CD14-positive monocyte (primary cell): ENCODE measurements around the gene ZBTB26. TPM values are rescaled to one million over a fixed set of nuclear protein-coding genes. Genes with fewer than 3 reads are reported as not detected.

Experiments used
- DNase-seq, 3 donors: peaks; one replicate each; pipeline ENCODE4 v3.0.0-alpha.2; 2011 to 2022
- H2AFZ ChIP-seq: 2 replicates; pipeline ENCODE4 v1.6.0; 2012; ENCODE audit warnings: mild to moderate bottlenecking, low read depth, low read length, inconsistent platforms; ENCODE audit not compliant: insufficient read depth, poor library complexity, severe bottlenecking
- H3K27ac ChIP-seq, 2 donors: 1 replicate in 1 of 2; 2 replicates in 1 of 2; pipeline ENCODE4 v1.5.1; 2012 to 2013; ENCODE audit warnings: low read length in 2 of 2, control low read depth in 1 of 2, inconsistent platforms in 1 of 2, low read depth in 1 of 2, mild to moderate bottlenecking in 1 of 2
- H3K27me3 ChIP-seq, 2 donors: one replicate each; pipeline versions ENCODE4 v1.6.0 to v1.6.1; 2011 to 2013; ENCODE audit warnings: low read length in 2 of 2; ENCODE audit not compliant: control insufficient read depth in 2 of 2, insufficient read depth in 2 of 2
- H3K36me3 ChIP-seq, 2 donors: replicated peaks in 1 of 2; 1 replicate in 1 of 2; 2 replicates in 1 of 2; pipeline versions ENCODE4 v1.5.1 to v1.6.1; 2012 to 2013; ENCODE audit warnings: low read length in 2 of 2, control low read depth in 1 of 2, inconsistent platforms in 1 of 2, mild to moderate bottlenecking in 1 of 2; ENCODE audit not compliant: insufficient read depth in 2 of 2, control insufficient read depth in 1 of 2
- H3K4me1 ChIP-seq, 2 donors: 1 replicate in 1 of 2; 2 replicates in 1 of 2; pipeline versions ENCODE4 v1.5.1 to v1.6.1; 2012 to 2013; ENCODE audit warnings: low read length in 2 of 2, control low read depth in 1 of 2, inconsistent platforms in 1 of 2, mild to moderate bottlenecking in 1 of 2, moderate library complexity in 1 of 2; ENCODE audit not compliant: insufficient read depth in 2 of 2, control insufficient read depth in 1 of 2
- H3K4me2 ChIP-seq: replicated peaks from 2 replicates; pipeline ENCODE3; 2012; ENCODE audit warnings: low read length, moderate library complexity, mild to moderate bottlenecking; ENCODE audit not compliant: poor library complexity, severe bottlenecking; ENCODE audit errors: extremely low read depth
- H3K4me3 ChIP-seq, 3 experiments: fragments of 200-600 bp in 1 of 3; sonication (generic) in 1 of 3; replicated peaks in 1 of 3; 1 replicate in 2 of 3; 2 replicates in 1 of 3; pipeline ENCODE4 v1.5.1; 2011 to 2013; ENCODE audit warnings: low read length in 3 of 3, mild to moderate bottlenecking in 3 of 3, control low read depth in 2 of 3, low read depth in 2 of 3, inconsistent platforms in 1 of 3, moderate library complexity in 1 of 3
- H3K79me2 ChIP-seq: 2 replicates; pipeline ENCODE4 v1.6.0; 2012; ENCODE audit warnings: mild to moderate bottlenecking, control low read depth, inconsistent platforms, low read length, moderate library complexity; ENCODE audit not compliant: insufficient read depth
- H3K9ac ChIP-seq: 2 replicates; pipeline ENCODE4 v1.6.0; 2017; ENCODE audit warnings: low read length, mild to moderate bottlenecking; ENCODE audit not compliant: insufficient read depth, poor library complexity, severe bottlenecking
- H3K9me3 ChIP-seq, 2 donors: replicated peaks in 1 of 2; 1 replicate in 1 of 2; 2 replicates in 1 of 2; pipeline versions ENCODE4 v1.5.1 to v1.6.1; 2012 to 2013; ENCODE audit warnings: low read length in 2 of 2, control low read depth in 1 of 2; ENCODE audit not compliant: control insufficient read depth in 1 of 2, insufficient read depth in 1 of 2
- H4K20me1 ChIP-seq: 2 replicates; pipeline ENCODE4 v1.6.0; 2012; ENCODE audit warnings: mild to moderate bottlenecking, low read length, control low read depth, moderate library complexity; ENCODE audit not compliant: insufficient read depth
- H3K27ac Mint-ChIP-seq, 7 donors: one replicate each; pipeline ENCODE4 v1.8.0; 2020; ENCODE audit warnings: mild to moderate bottlenecking in 7 of 7, mixed read lengths in 7 of 7, moderate library complexity in 6 of 7, inconsistent platforms in 2 of 7
- H3K27me3 Mint-ChIP-seq, 3 donors: one replicate each; pipeline ENCODE4 v1.8.0; 2021 to 2022; ENCODE audit warnings: low read depth in 3 of 3, mild to moderate bottlenecking in 3 of 3, mixed read lengths in 3 of 3, moderate library complexity in 3 of 3, inconsistent platforms in 1 of 3
- H3K36me3 Mint-ChIP-seq, 2 donors: one replicate each; pipeline ENCODE4 v1.8.0; 2020; ENCODE audit warnings: mixed read lengths in 2 of 2, inconsistent platforms in 1 of 2, mild to moderate bottlenecking in 1 of 2
- H3K4me1 Mint-ChIP-seq: one replicate; pipeline ENCODE4 v1.8.0; 2020; ENCODE audit warnings: mild to moderate bottlenecking, mixed read lengths
- H3K4me3 Mint-ChIP-seq, 2 donors: one replicate each; pipeline ENCODE4 v1.8.0; 2020; ENCODE audit warnings: mild to moderate bottlenecking in 2 of 2, mixed read lengths in 2 of 2, moderate library complexity in 1 of 2
- H3K9me3 Mint-ChIP-seq, 7 donors: one replicate each; pipeline ENCODE4 v1.8.0; 2020 to 2022; ENCODE audit warnings: mixed read lengths in 7 of 7, mild to moderate bottlenecking in 6 of 7, moderate library complexity in 6 of 7, inconsistent platforms in 2 of 7
- WGBS: methylation state at CpG from one replicate; pipeline ENCODE4 v1.1.5; 2013; ENCODE audit warnings: missing lambda C conversion rate; ENCODE audit not compliant: insufficient coverage; 5-methylcytosine and 5-hydroxymethylcytosine counted together
- intact Hi-C, 2 donors: fragments of 100-400 bp; cut with micrococcal nuclease; formaldehyde crosslinking; loops; one replicate each; pipeline versions ENCODE4 v1.15.0 to v1.15.1; 2023
- polyA plus RNA-seq, 3 donors: library from polyadenylated mRNA; depleted of rRNA in 1 of 3; unstranded in 2 of 3; stranded (reverse) in 1 of 3; fragments of 300-500 nt in 2 of 3; fragments of >200 nt in 1 of 3; fragmentation: Illumina TruSeq in 2 of 3; gene quantifications; 1 replicate in 2 of 3; 2 replicates in 1 of 3; pipeline ENCODE4 v1.2.3, GENCODE V29; 2012 to 2021
- TF ChIP-seq, protein P1 (sequence below): fragments of 200-600 bp; IDR thresholded peaks from one replicate; pipeline ENCODE4 v1.8.0; 2022; ENCODE audit warnings: antibody characterized with exemption, mild to moderate bottlenecking

Gene ZBTB26
- polyA plus RNA-seq, 3 donors, result 0.42 to 5.1 (median 0.48) TPM

DNA sequence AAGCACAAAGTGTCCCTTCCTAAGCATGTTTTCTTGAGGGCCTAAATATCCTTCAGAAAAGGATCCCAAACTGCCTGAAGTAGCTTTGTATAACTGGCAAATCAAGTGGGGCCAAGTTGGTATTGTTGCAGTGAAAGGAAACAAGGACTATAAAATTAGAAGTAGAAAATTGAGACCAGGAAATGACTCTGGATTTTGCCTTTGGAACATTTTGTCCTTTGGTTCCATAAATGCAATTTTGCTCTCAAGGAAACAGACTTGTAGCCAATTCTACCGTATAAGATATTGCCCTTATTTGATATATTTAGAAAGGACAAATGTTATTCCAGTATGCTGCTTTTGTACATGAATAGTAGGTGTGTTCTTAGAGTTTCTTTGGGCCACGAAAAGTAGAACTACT, 43.9 kb upstream of the ZBTB26 start:
- no peaks in the 10 kb centered on the region for H3K9me3 Mint-ChIP-seq
- no peaks in the 10 kb centered on the region for H3K4me1 Mint-ChIP-seq
- no peak overlapping the region for H3K4me3 Mint-ChIP-seq
- Histone ChIP-seq H2AFZ (no peak overlapping the region), H3K27ac (no peak overlapping the region), H3K9me3 (no peaks in the 10 kb centered on the region), H3K36me3 (peaks cover 16 to 53% of the 10 kb centered on the region in 2 donors), H3K27me3 (no peaks in the 10 kb centered on the region), H3K4me2 (no peak overlapping the region), H3K4me3 (no peak overlapping the region), H3K79me2 (peaks cover 5% of the 10 kb centered on the region), H4K20me1 (peaks cover 18% of the 10 kb centered on the region), H3K9ac (no peak overlapping the region), H3K4me1 (no peaks in the 10 kb centered on the region)
- intact Hi-C loops, result no loop called here
- DNase-seq, result no peak
- TF ChIP-seq, protein P1, sequence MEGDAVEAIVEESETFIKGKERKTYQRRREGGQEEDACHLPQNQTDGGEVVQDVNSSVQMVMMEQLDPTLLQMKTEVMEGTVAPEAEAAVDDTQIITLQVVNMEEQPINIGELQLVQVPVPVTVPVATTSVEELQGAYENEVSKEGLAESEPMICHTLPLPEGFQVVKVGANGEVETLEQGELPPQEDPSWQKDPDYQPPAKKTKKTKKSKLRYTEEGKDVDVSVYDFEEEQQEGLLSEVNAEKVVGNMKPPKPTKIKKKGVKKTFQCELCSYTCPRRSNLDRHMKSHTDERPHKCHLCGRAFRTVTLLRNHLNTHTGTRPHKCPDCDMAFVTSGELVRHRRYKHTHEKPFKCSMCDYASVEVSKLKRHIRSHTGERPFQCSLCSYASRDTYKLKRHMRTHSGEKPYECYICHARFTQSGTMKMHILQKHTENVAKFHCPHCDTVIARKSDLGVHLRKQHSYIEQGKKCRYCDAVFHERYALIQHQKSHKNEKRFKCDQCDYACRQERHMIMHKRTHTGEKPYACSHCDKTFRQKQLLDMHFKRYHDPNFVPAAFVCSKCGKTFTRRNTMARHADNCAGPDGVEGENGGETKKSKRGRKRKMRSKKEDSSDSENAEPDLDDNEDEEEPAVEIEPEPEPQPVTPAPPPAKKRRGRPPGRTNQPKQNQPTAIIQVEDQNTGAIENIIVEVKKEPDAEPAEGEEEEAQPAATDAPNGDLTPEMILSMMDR, result no peak
- peaks cover 32 to 47% of the 10 kb centered on the region in 2 donors for H3K36me3 Mint-ChIP-seq
- no CpG with 5 or more reads among the region's 2 CpGs for WGBS
- no peaks in the 10 kb centered on the region for H3K27me3 Mint-ChIP-seq
- H3K27ac Mint-ChIP-seq, result no peak overlapping the region

DNA sequence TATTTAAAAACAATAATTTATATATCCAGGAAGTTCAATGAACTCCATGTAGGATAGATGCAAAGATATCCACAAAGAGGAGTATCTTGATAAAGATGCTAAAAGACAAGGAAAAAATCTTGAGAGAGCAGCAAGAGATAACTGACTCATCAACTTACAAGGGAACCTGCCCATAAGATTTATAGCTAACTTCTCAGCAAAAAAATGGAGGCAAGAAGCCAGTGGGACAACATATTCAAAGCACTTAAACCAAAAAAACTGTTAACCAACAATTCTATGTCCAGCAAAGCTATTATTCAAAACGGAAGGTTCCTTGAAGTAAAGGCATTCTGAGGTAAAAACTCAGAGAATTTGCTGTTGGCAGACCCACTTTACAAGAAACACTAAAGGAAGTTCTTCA, 29.8 kb upstream of the ZBTB26 start:
- Histone ChIP-seq H2AFZ (no peak overlapping the region), H3K4me1 (no peaks in the 10 kb centered on the region), H3K36me3 (peaks cover 37 to 64% of the 10 kb centered on the region in 2 donors), H3K27ac (no peak overlapping the region), H4K20me1 (peaks cover 2% of the 10 kb centered on the region), H3K4me2 (no peak overlapping the region), H3K9ac (no peak overlapping the region), H3K4me3 (no peak overlapping the region), H3K27me3 (no peaks in the 10 kb centered on the region), H3K9me3 (no peaks in the 10 kb centered on the region), H3K79me2 (peaks cover 11% of the 10 kb centered on the region)
- TF ChIP-seq, protein P1, result no peak
- no CpG with 5 or more reads among the region's 1 CpG for WGBS
- H3K27me3 Mint-ChIP-seq, result peaks cover 0 to 1% (median 0%) of the 10 kb centered on the region in 3 donors
- no peaks in the 10 kb centered on the region for H3K4me1 Mint-ChIP-seq
- DNase-seq, result no peak
- H3K4me3 Mint-ChIP-seq, result no peak overlapping the region
- peaks cover 0 to 9% (median 2%) of the 10 kb centered on the region in 7 donors for H3K9me3 Mint-ChIP-seq
- intact Hi-C loops, result no loop called here
- H3K36me3 Mint-ChIP-seq, result peaks cover 42 to 76% of the 10 kb centered on the region in 2 donors
- H3K27ac Mint-ChIP-seq, result no peak overlapping the region
